Trophoblast cell (in vitro differentiated cells and primary cell): ENCODE data around the gene SEMA3F.

Experiments used
- DNase-seq, 2 donors: peaks; one replicate each; pipeline ENCODE4 v3.0.0-alpha.2; 2016
- H2AFZ ChIP-seq: 2 replicates; pipeline ENCODE4 v1.6.1; 2013; ENCODE audit warnings: low read length, moderate library complexity, mild to moderate bottlenecking; ENCODE audit not compliant: insufficient read depth, poor library complexity
- H2AK5ac ChIP-seq: 2 replicates; pipeline ENCODE4 v1.6.1; 2013; ENCODE audit warnings: mild to moderate bottlenecking, low read length
- H2BK120ac ChIP-seq: 2 replicates; pipeline ENCODE4 v1.6.1; 2013; ENCODE audit warnings: low read length, mild to moderate bottlenecking, moderate library complexity; ENCODE audit not compliant: insufficient read depth, poor library complexity
- H2BK12ac ChIP-seq: 2 replicates; pipeline ENCODE4 v1.6.1; 2013; ENCODE audit warnings: mild to moderate bottlenecking, low read length, moderate library complexity
- H2BK5ac ChIP-seq: 2 replicates; pipeline ENCODE4 v1.6.1; 2013; ENCODE audit warnings: low read length, low read depth, moderate library complexity, mild to moderate bottlenecking; ENCODE audit not compliant: poor library complexity
- H3K14ac ChIP-seq: 2 replicates; pipeline ENCODE4 v1.6.1; 2013; ENCODE audit warnings: mild to moderate bottlenecking, low read length
- H3K18ac ChIP-seq: 2 replicates; pipeline ENCODE4 v1.6.1; 2013; ENCODE audit warnings: mild to moderate bottlenecking, low read length
- H3K23ac ChIP-seq: 2 replicates; pipeline ENCODE4 v1.6.1; 2013; ENCODE audit warnings: low read length
- H3K27ac ChIP-seq: 2 replicates; pipeline ENCODE4 v1.5.1; 2013; ENCODE audit warnings: low read depth, mild to moderate bottlenecking, inconsistent platforms, low read length, moderate library complexity
- H3K27me3 ChIP-seq: 2 replicates; pipeline ENCODE4 v1.6.1; 2013; ENCODE audit warnings: inconsistent platforms, mild to moderate bottlenecking, low read length, moderate library complexity; ENCODE audit not compliant: insufficient read depth
- H3K36me3 ChIP-seq, 2 experiments: 1 replicate in 1 of 2; 2 replicates in 1 of 2; pipeline ENCODE4 v1.6.1; 2013; ENCODE audit warnings: low read length in 2 of 2, mild to moderate bottlenecking in 2 of 2, moderate library complexity in 1 of 2; ENCODE audit not compliant: insufficient read depth in 2 of 2, control insufficient read depth in 1 of 2
- H3K4ac ChIP-seq: 2 replicates; pipeline ENCODE4 v1.6.1; 2013; ENCODE audit warnings: low read depth, mild to moderate bottlenecking, low read length, moderate library complexity
- H3K4me1 ChIP-seq, 2 experiments: 1 replicate in 1 of 2; 2 replicates in 1 of 2; pipeline ENCODE4 v1.6.1; 2013; ENCODE audit warnings: low read length in 2 of 2, mild to moderate bottlenecking in 2 of 2, moderate library complexity in 1 of 2; ENCODE audit not compliant: insufficient read depth in 2 of 2, control insufficient read depth in 1 of 2
- H3K4me2 ChIP-seq: 2 replicates; pipeline ENCODE4 v1.6.1; 2013; ENCODE audit warnings: inconsistent platforms, mild to moderate bottlenecking, low read length, moderate library complexity
- H3K4me3 ChIP-seq: 2 replicates; pipeline ENCODE4 v1.5.1; 2013; ENCODE audit warnings: mild to moderate bottlenecking, low read depth, low read length, inconsistent platforms
- H3K79me1 ChIP-seq: one replicate; pipeline ENCODE4 v1.6.1; 2013; ENCODE audit warnings: low read length
- H3K79me2 ChIP-seq: 2 replicates; pipeline ENCODE4 v1.6.1; 2013; ENCODE audit warnings: low read length, mild to moderate bottlenecking; ENCODE audit not compliant: control insufficient read depth, insufficient read depth, poor library complexity
- H3K9ac ChIP-seq: 2 replicates; pipeline ENCODE4 v1.6.1; 2013; ENCODE audit warnings: mild to moderate bottlenecking, low read length
- H3K9me3 ChIP-seq: 2 replicates; pipeline ENCODE4 v1.6.1; 2013; ENCODE audit warnings: low read depth, mild to moderate bottlenecking, control low read depth, inconsistent platforms, low read length; ENCODE audit not compliant: insufficient read depth
- H4K12ac ChIP-seq: 2 replicates; pipeline ENCODE4 v1.6.1; 2013; ENCODE audit warnings: low read depth, mild to moderate bottlenecking, low read length, moderate library complexity
- H4K8ac ChIP-seq: 2 replicates; pipeline ENCODE4 v1.6.1; 2013; ENCODE audit warnings: low read depth, mild to moderate bottlenecking, low read length, moderate library complexity
- H4K91ac ChIP-seq: one replicate; pipeline ENCODE4 v1.6.1; 2013; ENCODE audit warnings: low read depth, mild to moderate bottlenecking, low read length, moderate library complexity
- WGBS: extraction: QIAGEN DNeasy Blood & Tissue Kit; methylation state at CpG from one replicate; pipeline ENCODE4 v1.1.7; 2013; ENCODE audit warnings: missing lambda C conversion rate; ENCODE audit not compliant: insufficient read length, insufficient coverage; ENCODE audit errors: extremely low coverage; 5-methylcytosine and 5-hydroxymethylcytosine counted together

The SEMA3F gene

GRCh38 chr3:50195501-50196252 lies 40.6 kb downstream of the SEMA3F start:
- Histone ChIP-seq H2BK12ac (no peak overlapping the region), H2AFZ (no peak overlapping the region), H2AK5ac (no peak overlapping the region), H3K4me1 (peaks cover 0 to 4% of the 10 kb centered on the region in 2 experiments), H3K4ac (no peak overlapping the region), H4K8ac (no peak overlapping the region), H4K12ac (no peak overlapping the region), H3K18ac (no peak overlapping the region), H3K36me3 (no peaks in the 10 kb centered on the region), H4K91ac (peak overlapping the region; percentile 27), H3K23ac (no peak overlapping the region), H2BK120ac (no peak overlapping the region), H3K79me1 (no peaks in the 10 kb centered on the region), H3K14ac (no peak overlapping the region), H3K9ac (no peak overlapping the region), H3K79me2 (no peaks in the 10 kb centered on the region), H3K9me3 (no peaks in the 10 kb centered on the region), H3K27ac (no peak overlapping the region), H3K4me2 (no peak overlapping the region), H2BK5ac (no peak overlapping the region), H3K27me3 (no peaks in the 10 kb centered on the region), H3K4me3 (no peak overlapping the region)
- no CpG with 5 or more reads among the region's 4 CpGs for WGBS
- no peak for DNase-seq

- no peak overlapping the region for H2BK5ac ChIP-seq
- H3K4me3 ChIP-seq, result no peak overlapping the region
- WGBS, result no CpG with 5 or more reads among the region's 6 CpGs
- no peak overlapping the region for H3K23ac ChIP-seq
- H3K27me3 ChIP-seq, result no peaks in the 10 kb centered on the region
- no peak overlapping the region for H4K8ac ChIP-seq
- H2BK12ac ChIP-seq, result no peak overlapping the region
- no peak overlapping the region for H3K14ac ChIP-seq
- peaks cover 0 to 4% of the 10 kb centered on the region in 2 experiments for H3K4me1 ChIP-seq
- no peak overlapping the region for H2AK5ac ChIP-seq
- H2AFZ ChIP-seq, result no peak overlapping the region
- H3K79me1 ChIP-seq, result no peaks in the 10 kb centered on the region
- no peak overlapping the region for H3K18ac ChIP-seq
- no peak overlapping the region for H4K12ac ChIP-seq
- no peaks in the 10 kb centered on the region for H3K36me3 ChIP-seq
- no peak overlapping the region for H3K4ac ChIP-seq
- no peak overlapping the region for H3K4me2 ChIP-seq
- H2BK120ac ChIP-seq, result no peak overlapping the region
- H3K9me3 ChIP-seq, result no peaks in the 10 kb centered on the region
- no peak overlapping the region for H4K91ac ChIP-seq
- no peaks in the 10 kb centered on the region for H3K79me2 ChIP-seq
- H3K9ac ChIP-seq, result no peak overlapping the region
- DNase-seq, result no peak
- H3K27ac ChIP-seq, result no peak overlapping the region
Measured at GRCh38 chr3:50196253-50196801, 41.2 kb downstream of the SEMA3F start.

GRCh38 chr3:50201573-50202315 lies 46.6 kb downstream of the SEMA3F start:
- Histone ChIP-seq H2AK5ac (no peak overlapping the region), H3K18ac (no peak overlapping the region), H4K91ac (peak overlapping the region; percentile 33), H3K4me3 (no peak overlapping the region), H2BK12ac (no peak overlapping the region), H2BK120ac (no peak overlapping the region), H3K9me3 (peaks cover 3% of the 10 kb centered on the region), H3K27ac (no peak overlapping the region), H2AFZ (no peak overlapping the region), H3K4me2 (no peak overlapping the region), H3K14ac (no peak overlapping the region), H3K79me1 (no peaks in the 10 kb centered on the region), H2BK5ac (no peak overlapping the region), H3K27me3 (peaks cover 20% of the 10 kb centered on the region), H3K4ac (no peak overlapping the region), H3K23ac (no peak overlapping the region), H3K36me3 (no peaks in the 10 kb centered on the region), H3K4me1 (peaks cover 9 to 14% of the 10 kb centered on the region in 2 experiments), H3K9ac (no peak overlapping the region), H4K12ac (no peak overlapping the region), H4K8ac (no peak overlapping the region), H3K79me2 (peaks cover 2% of the 10 kb centered on the region)
- DNase-seq, result no peak
- WGBS, result no CpG with 5 or more reads among the region's 10 CpGs

GRCh38 chr3:50202353-50203112 lies 47.4 kb downstream of the SEMA3F start:
- Histone ChIP-seq H3K4me3 (no peak overlapping the region), H3K4me2 (no peak overlapping the region), H2AFZ (no peak overlapping the region), H4K91ac (peak overlapping the region; percentile 25), H3K27me3 (peaks cover 22% of the 10 kb centered on the region), H3K27ac (no peak overlapping the region), H3K36me3 (no peaks in the 10 kb centered on the region), H3K14ac (no peak overlapping the region), H2BK120ac (no peak overlapping the region), H4K8ac (no peak overlapping the region), H4K12ac (no peak overlapping the region), H2BK12ac (no peak overlapping the region), H3K18ac (no peak overlapping the region), H3K79me2 (peaks cover 2% of the 10 kb centered on the region), H3K4ac (no peak overlapping the region), H3K9ac (no peak overlapping the region), H2AK5ac (peak overlapping the region; percentile 13), H2BK5ac (no peak overlapping the region), H3K9me3 (peaks cover 3% of the 10 kb centered on the region), H3K4me1 (peaks cover 9 to 14% of the 10 kb centered on the region in 2 experiments), H3K23ac (no peak overlapping the region), H3K79me1 (no peaks in the 10 kb centered on the region)
- WGBS, result no CpG with 5 or more reads among the region's 16 CpGs
- DNase-seq, result no peak
